Tibial nerve (tissue), 4 donors: ENCODE results near the gene DTYMK. TPM values are rescaled to one million over a fixed set of nuclear protein-coding genes. Genes with fewer than 3 reads are reported as not detected.
A peak's percentile ranks its signal among the peaks of the same experiment; 100 is the strongest.

ENCODE experiments used
- DNase-seq, 2 donors: peaks; one replicate each; pipeline ENCODE4 v3.0.0-alpha.2; 2019; ENCODE audit warnings: low spot score in 2 of 2
- H3K27ac ChIP-seq, 4 donors: fragments of 200-600 bp; sonication (generic) in 3 of 4; one replicate each; pipeline ENCODE4 v1.5.1; 2017 to 2019; ENCODE audit warnings: mild to moderate bottlenecking in 1 of 4
- H3K27me3 ChIP-seq, 2 donors: fragments of 200-600 bp; sonication (generic) in 1 of 2; one replicate each; pipeline versions ENCODE4 v1.5.1 to v1.6.0; 2017 to 2019
- H3K36me3 ChIP-seq, 3 donors: fragments of 200-600 bp; sonication (generic); one replicate each; pipeline ENCODE4 v1.5.1; 2018 to 2019
- H3K4me1 ChIP-seq, 4 donors: fragments of 200-600 bp; sonication (generic) in 3 of 4; one replicate each; pipeline ENCODE4 v1.5.1; 2017 to 2019
- H3K4me3 ChIP-seq, 4 donors: fragments of 200-600 bp; sonication (generic) in 3 of 4; one replicate each; pipeline ENCODE4 v1.5.1; 2017 to 2019; ENCODE audit warnings: mild to moderate bottlenecking in 1 of 4, moderate library complexity in 1 of 4
- H3K9me3 ChIP-seq, 4 donors: fragments of 200-600 bp; sonication (generic) in 3 of 4; one replicate each; pipeline ENCODE4 v1.5.1; 2017 to 2019
- CTCF ChIP-seq, 5 experiments: fragments of 200-600 bp in 3 of 5; fragments of 450-650 bp in 2 of 5; sonication (generic) in 3 of 5; IDR thresholded peaks; one replicate each; pipeline ENCODE4 v1.5.1; 2016 to 2019; ENCODE audit warnings: antibody characterized with exemption in 5 of 5, mild to moderate bottlenecking in 3 of 5, moderate library complexity in 2 of 5
- EP300 ChIP-seq, 2 donors: sonication (generic); formaldehyde crosslinking; IDR thresholded peaks; one replicate each; pipeline ENCODE4 v1.6.1; 2017; ENCODE audit warnings: antibody characterized with exemption in 2 of 2, mild to moderate bottlenecking in 1 of 2
- POLR2A ChIP-seq, 2 donors: fragments of 450-650 bp; IDR thresholded peaks; one replicate each; pipeline ENCODE4 v1.6.1; 2017; ENCODE audit warnings: antibody characterized with exemption in 2 of 2, mild to moderate bottlenecking in 2 of 2, moderate library complexity in 2 of 2
- WGBS, 2 donors: methylation state at CpG; one replicate each; pipeline ENCODE4 v1.1.5; 2018; 5-methylcytosine and 5-hydroxymethylcytosine counted together
- total RNA-seq, 4 donors: library from RNA; depleted of rRNA; stranded (reverse); fragments of >200 nt; gene quantifications; one replicate each; pipeline ENCODE4 v1.1.0, GENCODE V29; 2016

DTYMK gene
- total RNA-seq, 4 donors from 2014 or later: 20.5 to 35.4 (median 21.3) TPM

DNA sequence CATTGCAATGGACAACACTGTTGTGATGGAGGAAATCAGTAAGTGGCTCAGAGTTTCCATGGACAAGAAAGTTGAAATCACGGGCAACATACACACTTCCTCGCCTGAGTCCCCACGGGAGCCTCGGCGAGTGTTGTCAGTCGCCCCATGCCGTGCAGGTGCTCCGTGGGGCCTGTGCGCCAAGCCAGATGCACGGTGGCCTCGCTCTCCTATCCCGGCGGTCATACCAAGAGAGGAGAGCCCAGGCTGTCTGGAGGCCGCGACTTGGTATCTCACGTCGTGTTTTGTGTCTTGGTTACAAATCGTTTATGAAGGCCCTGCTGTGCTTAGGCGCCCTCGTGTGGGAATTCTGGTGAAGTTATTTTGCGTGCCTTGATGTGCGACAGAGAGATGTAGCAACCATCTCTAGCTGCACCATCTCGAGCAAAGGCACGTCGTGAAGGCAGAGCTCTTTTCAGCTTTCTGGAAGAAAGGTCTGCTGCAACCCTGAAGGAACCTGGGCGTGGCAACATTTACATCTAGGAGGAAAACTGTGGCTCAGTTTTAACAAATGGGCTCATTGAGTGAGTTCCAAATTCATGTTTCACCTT, 27.4 kb downstream of the DTYMK start:
- no peaks in the 10 kb centered on the region for H3K4me1 ChIP-seq
- H3K36me3 ChIP-seq: peaks cover 3 to 93% (median 16%) of the 10 kb centered on the region in 3 donors
- no peaks in the 10 kb centered on the region for H3K9me3 ChIP-seq
- H3K27ac ChIP-seq: no peak overlapping the region
- TF ChIP-seq CTCF (IDR thresholded peaks at IDR 0.05) (peak; percentile 43 to 63 (median 52)), POLR2A (IDR thresholded peaks at IDR 0.05) (no peak)
- no peaks in the 10 kb centered on the region for H3K27me3 ChIP-seq
- 46 to 54% methylated on average over 25 of the region's 26 CpGs for WGBS, 2 donors
- H3K4me3 ChIP-seq: no peak overlapping the region
- peak; percentile 48 to 67 for DNase-seq

DNA sequence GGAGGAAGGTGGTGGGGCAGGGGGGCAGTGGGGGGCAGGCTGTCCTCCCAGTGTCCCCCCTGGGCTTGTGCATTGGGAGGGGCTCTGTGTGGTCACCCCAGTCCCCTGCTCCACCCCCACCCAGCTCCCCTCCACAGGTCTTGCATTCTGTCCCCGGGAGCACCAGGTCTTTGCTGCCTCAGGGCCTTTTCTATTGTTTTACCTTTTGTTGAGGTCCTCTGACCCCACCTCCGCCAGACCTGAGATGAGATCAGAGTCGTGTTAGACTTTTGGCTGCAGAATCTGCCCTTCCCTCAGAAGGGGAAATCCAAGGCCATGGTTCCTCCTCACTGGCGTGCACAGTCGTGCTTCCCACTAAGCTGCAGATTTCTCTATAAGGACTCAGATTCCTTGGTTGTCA, 28.3 kb downstream of the DTYMK start:
- Histone ChIP-seq H3K4me3 (no peak overlapping the region), H3K27ac (no peak overlapping the region), H3K4me1 (no peaks in the 10 kb centered on the region), H3K9me3 (no peaks in the 10 kb centered on the region), H3K27me3 (no peaks in the 10 kb centered on the region), H3K36me3 (peaks cover 3 to 98% (median 16%) of the 10 kb centered on the region in 3 donors)
- no peak for DNase-seq
- WGBS, 2 donors: 79 to 81% methylated on average over 5 of the region's 5 CpGs
- TF ChIP-seq POLR2A (IDR thresholded peaks at IDR 0.05): no peak
- TF ChIP-seq CTCF (IDR thresholded peaks at IDR 0.05): no peak
- no peak for TF ChIP-seq EP300 (IDR thresholded peaks at IDR 0.05)

DNA sequence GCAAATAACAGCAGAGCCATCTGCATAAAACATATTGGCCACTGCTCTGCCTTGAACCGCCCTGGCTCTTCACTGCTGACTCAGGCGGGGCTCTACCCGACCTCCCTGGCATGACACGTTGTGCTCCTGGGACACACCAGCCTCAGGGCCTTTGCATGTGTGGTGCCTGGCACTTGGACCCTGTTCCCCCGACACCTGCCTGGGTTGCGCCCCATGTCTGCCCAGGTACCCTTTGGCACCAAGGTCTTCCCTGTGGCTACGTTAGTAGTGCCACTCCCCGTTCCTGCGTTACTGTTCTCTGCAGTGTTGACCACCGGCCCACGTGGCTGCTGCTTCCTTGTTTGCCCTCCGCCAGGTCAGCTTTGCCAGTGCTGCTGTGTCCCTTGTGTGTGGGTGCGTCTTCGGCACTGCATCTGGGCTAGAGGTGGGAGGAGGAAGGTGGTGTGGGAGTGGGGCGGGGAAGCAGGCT, 28.8 kb downstream of the DTYMK start:
- WGBS, 2 donors: 83 to 93% methylated on average over 14 to 15 of the region's 15 CpGs
- DNase-seq: no peak
- TF ChIP-seq CTCF (IDR thresholded peaks at IDR 0.05) (no peak), POLR2A (IDR thresholded peaks at IDR 0.05) (no peak), EP300 (IDR thresholded peaks at IDR 0.05) (no peak)
- Histone ChIP-seq H3K4me1 (no peaks in the 10 kb centered on the region), H3K27me3 (no peaks in the 10 kb centered on the region), H3K9me3 (no peaks in the 10 kb centered on the region), H3K27ac (no peak overlapping the region), H3K36me3 (peaks cover 3 to 100% (median 16%) of the 10 kb centered on the region in 3 donors), H3K4me3 (no peak overlapping the region)

DNA sequence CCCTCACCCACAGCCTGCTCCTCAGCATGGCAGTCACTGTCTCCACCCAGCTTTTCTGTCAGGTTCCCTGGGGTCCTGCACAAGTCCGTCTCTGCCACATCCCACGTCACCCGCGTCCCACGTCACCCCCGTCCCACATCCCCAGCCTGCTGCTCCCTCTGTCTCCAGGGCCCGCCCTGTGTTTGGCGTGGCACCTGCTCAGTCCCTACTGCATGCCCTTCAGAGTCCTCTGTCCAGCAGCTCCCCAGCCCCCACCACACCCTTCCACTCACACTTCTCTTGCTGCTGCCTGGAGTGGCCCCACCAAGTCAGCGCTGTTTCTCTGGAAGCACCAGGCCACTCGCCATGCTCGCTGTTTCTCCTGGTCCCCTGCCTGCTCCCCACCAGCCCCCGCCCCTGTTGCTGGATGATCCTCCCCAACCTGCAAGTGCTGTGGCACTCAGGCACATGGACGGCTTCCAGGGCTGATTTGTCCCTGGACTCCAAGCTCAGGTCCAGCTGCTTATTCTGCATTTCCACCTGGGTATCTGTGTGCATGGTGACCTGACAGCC, 30.3 kb downstream of the DTYMK start:
- Histone ChIP-seq H3K4me3 (no peak overlapping the region), H3K27me3 (no peaks in the 10 kb centered on the region), H3K4me1 (no peaks in the 10 kb centered on the region), H3K9me3 (no peaks in the 10 kb centered on the region), H3K27ac (no peak overlapping the region), H3K36me3 (peaks cover 5 to 100% (median 9%) of the 10 kb centered on the region in 3 donors)
- no peak for DNase-seq
- TF ChIP-seq EP300 (IDR thresholded peaks at IDR 0.05): no peak
- no peak for TF ChIP-seq POLR2A (IDR thresholded peaks at IDR 0.05)
- no peak for TF ChIP-seq CTCF (IDR thresholded peaks at IDR 0.05)
- 90 to 91% methylated on average over 13 of the region's 13 CpGs for WGBS, 2 donors

DNA sequence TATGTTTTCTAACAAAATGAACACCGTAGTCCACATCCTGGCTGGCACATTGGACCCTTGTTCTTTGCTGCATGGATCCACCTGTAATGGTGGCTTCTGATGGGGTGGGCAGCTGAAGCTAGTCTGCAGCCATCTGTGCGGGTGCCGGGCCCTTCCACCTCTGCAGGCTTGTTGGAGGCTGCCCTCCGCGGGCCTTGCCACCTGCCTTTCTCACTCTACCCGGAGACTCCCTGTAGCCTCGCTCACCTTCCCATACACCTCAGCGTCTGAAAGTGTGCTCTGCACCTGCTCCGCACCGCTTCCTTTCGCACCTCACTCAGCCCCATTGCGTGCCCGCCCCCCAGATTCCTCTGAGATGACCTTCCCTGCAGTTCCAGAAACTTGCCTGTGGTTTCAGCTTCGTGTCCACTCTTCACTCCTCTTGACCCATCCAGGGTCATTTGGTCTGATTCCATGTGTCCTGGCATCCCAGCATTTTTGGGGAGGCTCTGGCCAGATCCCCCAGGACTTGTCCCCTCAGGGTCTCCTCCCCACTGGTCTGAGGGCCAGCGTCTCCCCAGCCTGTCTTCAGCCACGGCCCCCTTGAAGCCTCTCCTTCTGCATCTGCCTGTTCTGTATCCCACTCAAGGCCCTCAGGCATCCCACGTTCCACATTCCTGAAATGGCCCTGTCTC, 31.0 kb downstream of the DTYMK start:
- no peaks in the 10 kb centered on the region for H3K27me3 ChIP-seq
- H3K4me1 ChIP-seq: no peaks in the 10 kb centered on the region
- H3K4me3 ChIP-seq: no peak overlapping the region
- H3K36me3 ChIP-seq: peaks cover 5 to 100% (median 9%) of the 10 kb centered on the region in 3 donors
- TF ChIP-seq POLR2A (IDR thresholded peaks at IDR 0.05): no peak
- WGBS, 2 donors: 87 to 88% methylated on average over 17 of the region's 17 CpGs
- H3K9me3 ChIP-seq: no peaks in the 10 kb centered on the region
- no peak overlapping the region for H3K27ac ChIP-seq
- DNase-seq: no peak
